DMS153 (cell line): ENCODE measurements around the gene CYRIA.

Experiments used
- DNase-seq: peaks from one replicate; lab custom pipeline; 2025; lab: John Stamatoyannopoulos, UW

CYRIA gene

GRCh38 chr2:16669388-16669787 is 3.8 kb upstream of the CYRIA start:
- no peak for DNase-seq

DNA sequence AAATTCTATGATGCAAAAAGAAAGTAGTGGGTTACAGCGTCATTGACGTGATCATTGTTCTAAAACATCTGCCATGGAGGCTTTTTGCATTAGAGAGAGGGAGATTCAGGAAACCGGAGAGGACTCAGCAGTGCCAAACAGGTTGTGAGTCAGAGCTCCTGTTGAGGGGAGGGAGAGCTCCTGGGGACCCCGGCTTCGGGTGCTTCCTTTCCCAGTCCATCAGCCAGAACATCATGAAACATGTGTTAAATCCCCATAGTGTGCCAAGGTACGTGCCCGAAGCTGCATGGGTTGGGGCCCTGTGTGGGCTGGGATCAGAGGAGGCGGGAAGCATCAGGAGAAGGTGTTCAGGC is 791 bp upstream of the CYRIA start:
- no peak for DNase-seq

DNA sequence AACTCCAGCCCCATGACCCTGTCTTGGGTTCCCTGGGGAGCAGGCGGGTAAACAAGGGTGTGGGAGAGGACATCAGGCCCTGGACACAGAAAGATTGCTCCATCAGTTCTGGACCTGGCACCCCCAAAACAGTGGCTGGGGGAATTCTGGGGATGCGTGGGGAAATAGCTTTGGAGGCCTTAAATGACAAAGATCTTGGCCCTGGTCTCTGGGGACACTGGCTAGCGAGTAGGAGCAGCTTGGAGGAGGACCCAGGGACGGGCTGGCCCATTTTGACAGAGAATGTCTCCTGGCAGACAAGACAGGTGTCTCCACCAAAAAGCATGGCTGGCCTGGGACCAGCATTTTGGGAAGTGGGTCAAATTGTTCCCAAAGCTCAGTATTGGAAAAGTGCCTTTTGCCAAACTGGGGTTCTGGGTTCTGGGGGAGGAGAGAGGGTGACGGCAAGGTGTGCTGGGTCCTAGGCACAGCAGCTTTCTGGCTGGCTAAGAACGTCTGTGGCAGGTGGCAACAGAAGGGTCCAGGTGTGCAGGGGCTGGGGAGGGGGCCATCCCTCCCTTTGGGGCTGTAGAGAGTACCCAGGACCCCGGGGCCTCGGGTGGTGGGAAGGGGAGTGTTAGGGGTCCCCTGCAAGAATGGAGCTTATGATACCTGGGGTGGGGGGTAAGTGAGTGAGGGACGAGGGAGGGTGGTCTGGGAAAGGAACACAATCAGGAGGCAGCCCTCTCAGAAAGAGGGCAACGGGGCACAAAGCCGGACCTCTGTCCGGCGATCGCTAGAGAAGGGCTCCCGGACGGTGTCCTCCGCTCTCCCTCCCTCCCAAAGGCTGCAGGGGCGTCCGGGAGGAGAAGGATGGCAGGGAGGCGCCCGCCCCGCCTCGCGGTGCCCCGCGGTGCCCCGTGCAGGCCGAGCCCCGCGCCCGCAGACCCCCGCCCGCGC is 556 bp downstream of the CYRIA start:
- DNase-seq: no peak

DNA sequence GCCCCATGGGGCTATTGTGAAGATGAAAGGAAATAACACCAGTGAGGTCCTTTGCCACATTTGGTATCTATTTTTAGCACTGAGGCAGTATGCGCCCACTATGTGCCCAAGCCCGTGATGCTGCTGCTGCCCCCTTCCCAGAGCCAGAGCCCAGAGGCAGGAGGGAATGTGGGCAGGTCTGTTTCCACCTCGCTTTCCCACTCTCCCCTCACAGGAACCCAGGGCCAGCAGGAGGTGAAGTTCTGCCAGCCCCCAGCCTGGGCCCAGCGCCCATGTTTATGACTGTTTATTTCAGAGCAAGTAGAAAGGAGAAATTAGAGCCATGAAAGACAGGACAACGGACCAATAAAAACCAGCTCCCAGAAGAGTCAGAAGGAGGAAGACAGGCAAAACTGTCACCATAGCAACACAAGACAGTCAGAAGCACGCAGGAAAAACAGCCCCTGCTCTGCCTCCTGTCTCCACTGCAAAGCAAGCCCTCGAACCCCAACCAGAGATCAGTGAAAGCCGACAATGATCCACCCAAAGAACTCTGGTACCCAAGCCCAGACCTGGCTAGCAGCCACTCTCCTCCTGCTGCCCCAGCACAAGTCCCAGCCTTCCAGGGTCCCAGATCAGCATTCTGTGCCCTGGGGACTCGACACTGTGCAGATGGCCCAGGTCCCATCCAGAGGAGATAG is 1.4 kb downstream of the CYRIA start:
- DNase-seq: peak; percentile 70

- no peak for DNase-seq
Observed at GRCh38 chr2:16663121-16663905, 2.3 kb downstream of the CYRIA start.

DNA sequence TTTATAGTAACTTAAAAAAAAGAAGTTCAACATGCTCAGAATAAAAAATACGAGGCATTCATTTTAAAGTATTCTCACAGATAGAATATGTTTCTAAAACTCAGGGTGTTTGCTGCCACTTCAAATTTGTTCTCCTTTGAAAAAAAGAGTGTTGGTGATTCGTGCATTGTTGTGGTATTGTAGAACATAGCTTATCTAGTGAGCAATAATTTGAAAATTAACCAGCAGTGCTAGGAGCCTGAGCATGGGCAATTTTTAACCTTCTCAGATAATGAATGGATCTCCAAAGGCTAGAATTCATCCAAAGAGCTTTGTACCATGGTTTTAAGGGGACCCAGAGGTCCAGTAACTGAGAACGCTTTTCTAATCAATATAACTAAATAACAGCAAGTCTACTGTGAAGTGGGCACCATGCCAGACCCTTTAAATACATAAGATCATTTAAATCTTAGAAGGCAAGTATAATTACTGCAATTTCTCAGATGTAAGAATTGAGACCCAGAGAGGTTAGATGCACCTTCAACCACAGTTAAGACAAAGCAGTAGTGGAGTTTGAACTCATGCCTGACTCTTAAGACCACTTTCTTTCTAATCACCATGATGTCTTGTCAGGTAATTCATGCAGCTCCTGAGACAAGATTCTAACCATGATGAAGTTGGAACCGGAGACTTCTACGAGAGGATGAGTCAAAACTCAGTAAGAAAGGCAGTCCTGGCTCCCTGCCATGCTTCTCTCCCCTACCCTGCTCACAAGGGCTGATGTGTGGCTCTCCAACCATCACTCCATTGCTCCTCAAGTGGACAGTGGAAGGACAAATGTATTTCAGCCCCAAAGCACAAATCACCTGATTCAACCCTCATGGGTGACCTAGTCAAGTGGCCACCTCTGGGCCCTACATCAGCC is 3.4 kb downstream of the CYRIA start:
- DNase-seq: no peak

DNA sequence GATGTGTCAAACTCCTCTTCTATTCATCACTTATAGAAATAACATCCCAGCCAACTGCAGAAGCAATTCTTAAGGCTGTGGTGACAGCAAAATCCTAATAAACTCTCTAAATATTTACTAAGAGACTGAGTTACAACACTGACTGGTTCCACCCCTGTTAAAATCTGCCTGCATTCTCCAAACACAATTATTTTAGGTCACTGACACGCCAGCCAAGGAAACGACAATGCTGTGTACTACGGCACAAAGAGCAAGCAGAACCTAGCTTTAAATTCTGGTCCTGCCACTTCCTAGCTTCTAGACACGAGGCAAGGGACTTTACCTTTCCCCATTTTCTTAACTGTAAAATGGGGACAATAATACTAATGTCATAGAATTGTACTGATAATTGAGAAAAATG is 4.1 kb downstream of the CYRIA start:
- peak; percentile 24 for DNase-seq

DNA sequence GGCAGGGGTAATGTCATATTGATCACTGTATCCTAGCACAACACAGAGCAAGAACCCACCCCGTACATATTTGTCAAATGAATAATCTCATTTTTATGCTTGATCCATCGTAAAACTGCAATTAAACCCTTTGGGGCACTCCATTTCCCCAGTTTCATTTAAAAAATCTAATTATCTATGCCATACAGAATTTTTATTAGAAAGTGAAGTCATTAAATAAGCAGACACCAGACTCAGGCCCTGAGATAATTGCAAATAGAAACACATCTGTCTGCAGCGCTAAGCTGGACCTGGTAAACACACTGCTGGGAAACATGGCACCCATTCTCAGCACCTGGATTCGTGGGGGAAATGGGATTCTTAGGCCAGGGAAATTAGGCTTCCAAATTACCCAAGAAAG is 5.1 kb downstream of the CYRIA start:
- DNase-seq: no peak

DNA sequence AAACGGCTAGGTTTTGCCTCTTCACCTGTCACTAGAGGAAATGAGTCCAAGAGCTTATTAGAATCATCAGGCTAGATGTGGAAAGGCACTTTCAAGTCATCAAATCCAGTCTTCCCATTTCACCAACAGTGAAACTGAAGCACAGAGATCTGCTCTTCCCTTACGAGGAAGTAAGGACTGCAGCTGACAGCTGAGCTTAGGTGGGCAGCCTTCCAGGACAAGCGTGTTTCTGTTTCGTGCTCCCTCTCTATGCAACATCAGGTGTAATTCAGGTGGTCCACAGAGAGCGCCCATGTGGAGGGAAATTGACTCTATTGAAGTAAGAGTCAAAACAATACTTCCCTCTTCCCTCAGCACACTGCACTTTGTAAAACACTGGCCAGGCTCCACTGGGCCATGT is 5.5 kb downstream of the CYRIA start:
- no peak for DNase-seq

- no peak for DNase-seq
Observed at GRCh38 chr2:16658076-16658739, 7.4 kb downstream of the CYRIA start.

GRCh38 chr2:16657671-16658070 is 8.0 kb downstream of the CYRIA start:
- DNase-seq: no peak

- DNase-seq: no peak
Observed at GRCh38 chr2:16656784-16657391, 8.7 kb downstream of the CYRIA start.

GRCh38 chr2:16655905-16656642 is 9.6 kb downstream of the CYRIA start:
- DNase-seq: no peak

GRCh38 chr2:16655445-16655837 is 10.2 kb downstream of the CYRIA start:
- no peak for DNase-seq

DNA sequence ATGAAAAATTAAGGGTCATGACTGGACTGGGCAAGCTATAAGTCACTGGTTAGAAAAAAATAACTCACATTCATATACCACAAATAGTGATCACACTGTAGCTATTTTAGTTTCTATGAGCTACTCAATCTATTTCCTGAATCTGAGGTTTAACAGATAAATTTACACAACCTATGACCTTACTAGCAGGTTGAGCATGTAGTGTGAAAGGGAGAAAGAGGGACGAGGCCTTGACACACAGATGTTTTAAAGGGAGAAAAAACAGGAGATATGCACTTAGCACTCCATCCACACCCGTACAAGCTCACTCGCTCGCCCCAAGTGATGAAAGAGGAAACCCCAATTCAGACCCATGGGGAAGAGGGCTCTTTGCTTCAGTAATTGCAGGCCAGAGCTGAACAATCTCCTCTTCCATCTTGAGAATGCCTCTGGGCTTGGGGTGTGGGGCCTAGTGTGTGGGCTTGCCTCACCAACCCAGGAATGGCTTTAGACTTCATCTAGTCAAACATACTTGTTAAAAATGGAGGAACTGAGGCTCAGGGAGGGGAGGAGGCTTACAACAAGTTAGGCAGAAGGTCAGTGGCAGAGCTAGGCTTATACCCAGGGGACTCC is 10.7 kb downstream of the CYRIA start:
- DNase-seq: no peak

DNA sequence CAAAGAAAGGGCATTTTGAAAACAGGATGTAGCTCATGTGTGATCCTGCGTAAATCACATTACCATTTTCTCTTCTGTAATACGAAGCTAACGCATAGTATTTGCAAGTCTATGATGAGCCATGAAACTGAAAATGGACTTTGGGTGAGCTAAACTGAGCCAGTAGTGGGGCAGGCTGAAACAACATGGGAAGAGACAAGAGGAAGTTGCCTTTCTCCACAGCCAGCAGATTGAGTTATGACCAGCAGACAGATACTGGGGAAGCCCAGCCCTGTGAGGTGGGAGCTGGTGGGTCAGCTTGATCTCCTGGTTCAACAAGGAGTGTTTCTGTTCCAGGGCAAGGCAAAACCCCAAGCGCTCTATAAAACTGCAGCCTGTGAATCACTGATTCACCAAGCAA is 11.8 kb downstream of the CYRIA start:
- DNase-seq: no peak

- DNase-seq: no peak
Observed at GRCh38 chr2:16653083-16653375, 12.6 kb downstream of the CYRIA start.

GRCh38 chr2:16652296-16653082 is 13.1 kb downstream of the CYRIA start:
- DNase-seq: no peak
